Panc1 (cell line): ENCODE results near the gene MTA1. TPM values are rescaled to one million over a fixed set of nuclear protein-coding genes. Genes with fewer than 3 reads are reported as not detected.

ENCODE experiments used
- ATAC-seq: fragments of 200-7000 bp; cut with Tn5 transposase; 2 replicates; pipeline ENCODE4 v1.9.1; 2020; ENCODE audit warnings: mild to moderate bottlenecking, moderate library complexity
- BruUV-seq: library from RNA; stranded (reverse); fragments of 400-500 nt; replicated peaks from 2 replicates; lab custom pipeline; 2021; lab: Mats Ljungman, UMichigan
- CTCF ChIA-PET: fragments of 300-600 bp; sonication (Branson Sonifier 250); formaldehyde crosslinking; loops from one replicate; lab custom pipeline; 2022; ENCODE audit warnings: antibody characterized with exemption; lab: Charles Lee
- POLR2A ChIA-PET: fragments of 300-600 bp; sonication (Branson Sonifier 250); formaldehyde crosslinking; loops from one replicate; lab custom pipeline; 2022; ENCODE audit warnings: antibody characterized with exemption; lab: Charles Lee
- DNase-seq: peaks from one replicate; pipeline ENCODE4 v3.0.0-alpha.2; 2010; ENCODE audit warnings: low read depth, low spot score
- H3K27ac ChIP-seq: 2 replicates; pipeline ENCODE4 v1.5.1; 2011; ENCODE audit warnings: mild to moderate bottlenecking, low read length, inconsistent platforms
- H3K27me3 ChIP-seq: fragments of 200-500 bp; sonication (Bioruptor generic); 2 replicates; pipeline ENCODE4 v1.6.0; 2014; ENCODE audit warnings: low read length, inconsistent platforms; ENCODE audit not compliant: control insufficient read depth, insufficient read depth
- H3K36me3 ChIP-seq: fragments of 200-500 bp; sonication (Bioruptor generic); 2 replicates; pipeline ENCODE4 v1.5.1; 2014; ENCODE audit warnings: inconsistent platforms, mild to moderate bottlenecking, low read length, moderate library complexity; ENCODE audit not compliant: control insufficient read depth, insufficient read depth
- H3K4me1 ChIP-seq: 2 replicates; pipeline ENCODE4 v1.5.1; 2011; ENCODE audit warnings: inconsistent platforms, mild to moderate bottlenecking, low read length, moderate library complexity; ENCODE audit not compliant: control insufficient read depth, insufficient read depth
- H3K4me3 ChIP-seq, 2 experiments: 2 replicates each; pipeline ENCODE4 v1.5.1; 2011 to 2012; ENCODE audit warnings: low read depth in 2 of 2, low read length in 2 of 2, mild to moderate bottlenecking in 2 of 2, inconsistent platforms in 1 of 2, moderate library complexity in 1 of 2
- H3K9me3 ChIP-seq: fragments of 200-500 bp; sonication (Bioruptor generic); 2 replicates; pipeline ENCODE4 v1.5.1; 2014; ENCODE audit warnings: low read depth, mild to moderate bottlenecking, inconsistent platforms, low read length, moderate library complexity; ENCODE audit not compliant: control insufficient read depth, insufficient read depth
- POLR2AphosphoS5 ChIP-seq: IDR thresholded peaks from 2 replicates; pipeline ENCODE4 v1.6.1; 2012; ENCODE audit warnings: mild to moderate bottlenecking, low read depth, low read length, moderate library complexity
- REST ChIP-seq, 2 experiments: IDR thresholded peaks; 2 replicates each; pipeline ENCODE4 v1.6.1; 2011 to 2012; ENCODE audit warnings: low read depth in 2 of 2, control low read depth in 1 of 2, low read length in 1 of 2, mild to moderate bottlenecking in 1 of 2, moderate library complexity in 1 of 2; ENCODE audit not compliant: insufficient read depth in 1 of 2
- SIN3A ChIP-seq: IDR thresholded peaks from 2 replicates; pipeline ENCODE4 v1.6.1; 2012; ENCODE audit warnings: low read depth, mild to moderate bottlenecking, low read length, moderate library complexity, borderline replicate concordance; ENCODE audit not compliant: insufficient read depth
- TCF7L2 ChIP-seq: IDR thresholded peaks from 2 replicates; pipeline ENCODE4 v1.6.1; 2011; ENCODE audit warnings: mild to moderate bottlenecking, low read depth, low read length, inconsistent platforms
- in situ Hi-C: cut with HindIII; loops from 2 replicates; pipeline ENCODE4 v1.10.0; 2016; ENCODE audit warnings: low sequenced_read_pairs, low pct_unique_long_range_greater_than_20kb
- intact Hi-C: fragments of 100-400 bp; cut with micrococcal nuclease; formaldehyde crosslinking; loops from one replicate; pipeline ENCODE4 v1.10.0; 2022; ENCODE audit not compliant: unreplicated experiment
- total RNA-seq: library from RNA; stranded (reverse); gene quantifications from one replicate; pipeline ENCODE4 v1.2.1, GENCODE V29; 2021; ENCODE audit not compliant: unreplicated experiment
- TF ChIP-seq, protein P1 (sequence below): fragments of 450-650 bp; IDR thresholded peaks from 2 replicates; pipeline ENCODE4 v1.5.1; 2017; ENCODE audit warnings: mild to moderate bottlenecking

MTA1 gene
- total RNA-seq, 1 experiment from 2014 or later: 105 TPM

- TF ChIP-seq, protein P1, sequence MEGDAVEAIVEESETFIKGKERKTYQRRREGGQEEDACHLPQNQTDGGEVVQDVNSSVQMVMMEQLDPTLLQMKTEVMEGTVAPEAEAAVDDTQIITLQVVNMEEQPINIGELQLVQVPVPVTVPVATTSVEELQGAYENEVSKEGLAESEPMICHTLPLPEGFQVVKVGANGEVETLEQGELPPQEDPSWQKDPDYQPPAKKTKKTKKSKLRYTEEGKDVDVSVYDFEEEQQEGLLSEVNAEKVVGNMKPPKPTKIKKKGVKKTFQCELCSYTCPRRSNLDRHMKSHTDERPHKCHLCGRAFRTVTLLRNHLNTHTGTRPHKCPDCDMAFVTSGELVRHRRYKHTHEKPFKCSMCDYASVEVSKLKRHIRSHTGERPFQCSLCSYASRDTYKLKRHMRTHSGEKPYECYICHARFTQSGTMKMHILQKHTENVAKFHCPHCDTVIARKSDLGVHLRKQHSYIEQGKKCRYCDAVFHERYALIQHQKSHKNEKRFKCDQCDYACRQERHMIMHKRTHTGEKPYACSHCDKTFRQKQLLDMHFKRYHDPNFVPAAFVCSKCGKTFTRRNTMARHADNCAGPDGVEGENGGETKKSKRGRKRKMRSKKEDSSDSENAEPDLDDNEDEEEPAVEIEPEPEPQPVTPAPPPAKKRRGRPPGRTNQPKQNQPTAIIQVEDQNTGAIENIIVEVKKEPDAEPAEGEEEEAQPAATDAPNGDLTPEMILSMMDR: no peak
- TF ChIP-seq TCF7L2 (no peak), SIN3A (no peak), REST (IDR thresholded peaks at IDR 0.05; ENCODE audit: insufficient read depth in 1 of 2, low read depth in 2 of 2, low read length in 1 of 2) (no peak), POLR2AphosphoS5 (no peak)
- no peaks in the 10 kb centered on the region; the same call in 1 of the 2 replicates for H3K4me1 ChIP-seq
- intact Hi-C loops (no loop called here), in situ Hi-C loops (no loop called here)
- ATAC-seq: no peak
- no peaks in the 10 kb centered on the region for H3K27me3 ChIP-seq
- H3K9me3 ChIP-seq: no peaks in the 10 kb centered on the region
- H3K4me3 ChIP-seq: no peak overlapping the region
- ChIA-PET CTCF (no interaction called here), POLR2A (no interaction called here)
- no peak overlapping the region for H3K27ac ChIP-seq
- H3K36me3 ChIP-seq: no peaks in the 10 kb centered on the region
- DNase-seq: no peak
- no TSS peak for BruUV-seq
Observed at GRCh38 chr14:105460616-105461015, 41.0 kb downstream of the MTA1 start.

DNA sequence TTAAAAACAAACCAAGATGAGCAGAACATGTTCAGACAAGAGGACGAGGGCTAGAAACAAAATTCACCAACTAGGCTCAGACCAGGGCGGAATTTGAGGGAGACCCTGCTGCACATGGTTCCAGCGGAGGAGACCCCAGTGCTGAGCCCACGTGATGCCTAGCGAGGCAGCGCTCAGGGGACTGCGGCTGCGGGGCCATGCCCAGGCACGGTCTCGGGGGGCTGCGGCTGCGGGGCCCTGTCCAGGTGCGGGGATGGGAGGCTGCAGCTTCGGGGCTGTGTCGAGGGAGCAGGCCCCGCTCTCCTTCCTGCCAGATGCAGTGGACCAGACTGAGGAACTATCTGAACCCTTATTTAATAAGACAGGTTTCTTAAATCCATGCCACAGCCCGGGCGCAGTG lies 42.3 kb downstream of the MTA1 start:
- Histone ChIP-seq H3K4me3 (no peak overlapping the region), H3K36me3 (no peaks in the 10 kb centered on the region), H3K27ac (no peak overlapping the region), H3K9me3 (no peaks in the 10 kb centered on the region), H3K4me1 (no peaks in the 10 kb centered on the region; the same call in 1 of the 2 replicates), H3K27me3 (no peaks in the 10 kb centered on the region)
- intact Hi-C loops: no loop called here
- BruUV-seq: TSS peak; percentile 72
- ChIA-PET POLR2A (no interaction called here), CTCF (no interaction called here)
- TF ChIP-seq, protein P1: no peak
- TF ChIP-seq TCF7L2: no peak
- TF ChIP-seq SIN3A: no peak
- TF ChIP-seq POLR2AphosphoS5: no peak
- TF ChIP-seq REST (IDR thresholded peaks at IDR 0.05; ENCODE audit: insufficient read depth in 1 of 2, low read depth in 2 of 2, low read length in 1 of 2): no peak
- ATAC-seq: no peak
- in situ Hi-C loops: no loop called here
- DNase-seq: no peak
